ENCODE measurements around the gene CKS1B.
A peak's percentile ranks its signal among the peaks of the same experiment; 100 is the strongest.

The CKS1B gene

GRCh38 chr1:154945962-154946850 lies 28.3 kb upstream of the CKS1B start:
- DNase-seq = no peak

GRCh38 chr1:154948079-154948478 lies 26.4 kb upstream of the CKS1B start:
- DNase-seq = no peak

GRCh38 chr1:154951901-154952657 lies 22.4 kb upstream of the CKS1B start:
- DNase-seq = no peak

GRCh38 chr1:154952664-154953063 lies 21.8 kb upstream of the CKS1B start:
- DNase-seq = no peak

GRCh38 chr1:154953611-154954038 lies 20.9 kb upstream of the CKS1B start:
- DNase-seq = no peak

- no peak for DNase-seq
Observed at GRCh38 chr1:154954541-154954940, 19.9 kb upstream of the CKS1B start.

- DNase-seq = peak; percentile 23
Observed at GRCh38 chr1:154955039-154955717, 19.3 kb upstream of the CKS1B start.

GRCh38 chr1:154955718-154956543 lies 18.6 kb upstream of the CKS1B start, which contains the start of gene PBXIP1:
Gene PBXIP1 (minus strand): TSS chr1:154956099. CDS start chr1:154953721, 2,378 bp downstream.
- peak; percentile 61 for DNase-seq

- no peak for DNase-seq
Observed at GRCh38 chr1:154956544-154956941, 17.9 kb upstream of the CKS1B start.

- no peak for DNase-seq
Observed at GRCh38 chr1:154957091-154957657, 17.3 kb upstream of the CKS1B start.

- DNase-seq = no peak
Observed at GRCh38 chr1:154958036-154958435, 16.4 kb upstream of the CKS1B start.

GRCh38 chr1:154958681-154959425 lies 15.6 kb upstream of the CKS1B start:
- no peak for DNase-seq

GRCh38 chr1:154959426-154959780 lies 15.1 kb upstream of the CKS1B start:
- DNase-seq = no peak

GRCh38 chr1:154960446-154961136 lies 13.9 kb upstream of the CKS1B start:
- DNase-seq = no peak

GRCh38 chr1:154961207-154962155 lies 13.0 kb upstream of the CKS1B start, which contains the start of gene PYGO2:
Gene PYGO2 (minus strand): TSS chr1:154961782. CDS start chr1:154961576, 206 bp downstream.
- peak; percentile 53 for DNase-seq

- no peak for DNase-seq
Observed at GRCh38 chr1:154962156-154962749, 12.2 kb upstream of the CKS1B start.

- DNase-seq = no peak
Observed at GRCh38 chr1:154962795-154963330, 11.6 kb upstream of the CKS1B start.

- DNase-seq = no peak
Observed at GRCh38 chr1:154963643-154964042, 10.8 kb upstream of the CKS1B start.

GRCh38 chr1:154964359-154964758 lies 10.1 kb upstream of the CKS1B start:
- no peak for DNase-seq

All from NCI-H1092 (cell line).